NCI-H69 (cell line): ENCODE measurements around the gene MARCKSL1.
"Not testable (repeated sequence)": the region's sequence is repeated elsewhere in the genome, so short reads cannot be mapped to it uniquely, and the experiment has no call there.

Experiments
- DNase-seq: peaks from one replicate; lab custom pipeline; 2025; lab: John Stamatoyannopoulos, UW

The MARCKSL1 gene

GRCh38 chr1:32289256-32289655 is 46.8 kb downstream of the MARCKSL1 start:
- DNase-seq, result no peak

- no peak for DNase-seq
Measured at GRCh38 chr1:32286763-32287162, 49.3 kb downstream of the MARCKSL1 start.

DNA sequence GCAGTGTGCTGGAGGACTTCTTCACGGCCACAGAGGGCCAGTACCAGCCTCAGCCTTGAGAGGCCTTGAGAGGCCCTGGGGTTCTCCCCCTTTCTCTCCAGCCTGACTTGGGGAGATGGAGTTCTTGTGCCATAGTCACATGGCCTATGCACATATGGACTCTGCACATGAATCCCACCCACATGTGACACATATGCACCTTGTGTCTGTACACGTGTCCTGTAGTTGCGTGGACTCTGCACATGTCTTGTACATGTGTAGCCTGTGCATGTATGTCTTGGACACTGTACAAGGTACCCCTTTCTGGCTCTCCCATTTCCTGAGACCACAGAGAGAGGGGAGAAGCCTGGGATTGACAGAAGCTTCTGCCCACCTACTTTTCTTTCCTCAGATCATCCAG is 50.4 kb downstream of the MARCKSL1 start:
- no peak for DNase-seq

GRCh38 chr1:32284777-32285176 is 51.3 kb downstream of the MARCKSL1 start:
- not testable (repeated sequence) for DNase-seq
